Measurements from ENCODE around the gene MBOAT2.

The MBOAT2 gene

GRCh38 chr2:8840475-8841091 is 162.9 kb downstream of the MBOAT2 start:
- no peak for TF ChIP-seq CTCF (IDR thresholded peaks at IDR 0.05; ENCODE audit: insufficient read depth, low read length, poor library complexity, severe bottlenecking)
- Histone ChIP-seq H3K36me3 (ENCODE audit: control insufficient read depth, insufficient read depth, low read length) (no peaks in the 10 kb centered on the region), H3K27me3 (replicated peaks; ENCODE audit: control insufficient read depth, insufficient read depth, low read length) (no peaks in the 10 kb centered on the region), H3K4me3 (replicated peaks; ENCODE audit: low read depth, low read length) (no peak overlapping the region)
- no peak for DNase-seq (ENCODE audit: extremely low read depth, insufficient read length)

GRCh38 chr2:8839189-8839965 is 164.1 kb downstream of the MBOAT2 start:
- Histone ChIP-seq H3K4me3 (replicated peaks; ENCODE audit: low read depth, low read length) (no peak overlapping the region), H3K27me3 (replicated peaks; ENCODE audit: control insufficient read depth, insufficient read depth, low read length) (no peaks in the 10 kb centered on the region), H3K36me3 (ENCODE audit: control insufficient read depth, insufficient read depth, low read length) (no peaks in the 10 kb centered on the region)
- DNase-seq (ENCODE audit: extremely low read depth, insufficient read length): no peak
- TF ChIP-seq CTCF (IDR thresholded peaks at IDR 0.05; ENCODE audit: insufficient read depth, low read length, poor library complexity, severe bottlenecking): no peak

- H3K36me3 ChIP-seq (ENCODE audit: control insufficient read depth, insufficient read depth, low read length): no peaks in the 10 kb centered on the region
- no peaks in the 10 kb centered on the region for H3K27me3 ChIP-seq (replicated peaks; ENCODE audit: control insufficient read depth, insufficient read depth, low read length)
- DNase-seq (ENCODE audit: extremely low read depth, insufficient read length): no peak
- no peak overlapping the region for H3K4me3 ChIP-seq (replicated peaks; ENCODE audit: low read depth, low read length)
- no peak for TF ChIP-seq CTCF (IDR thresholded peaks at IDR 0.05; ENCODE audit: insufficient read depth, low read length, poor library complexity, severe bottlenecking)
Observed at GRCh38 chr2:8837795-8838140, 165.7 kb downstream of the MBOAT2 start.

GRCh38 chr2:8836971-8837794 is 166.3 kb downstream of the MBOAT2 start, which contains the start of gene KIDINS220:
TSS of gene KIDINS220 (minus strand) at chr2:8837613. CDS start at chr2:8827093, 10,520 bp downstream.
- peak; percentile 86 for DNase-seq (ENCODE audit: extremely low read depth, insufficient read length)
- no peak for TF ChIP-seq CTCF (IDR thresholded peaks at IDR 0.05; ENCODE audit: insufficient read depth, low read length, poor library complexity, severe bottlenecking)
- no peaks in the 10 kb centered on the region for H3K36me3 ChIP-seq (ENCODE audit: control insufficient read depth, insufficient read depth, low read length)

GRCh38 chr2:8835279-8835678 is 168.2 kb downstream of the MBOAT2 start:
- Histone ChIP-seq H3K36me3 (ENCODE audit: control insufficient read depth, insufficient read depth, low read length) (no peaks in the 10 kb centered on the region), H3K27me3 (replicated peaks; ENCODE audit: control insufficient read depth, insufficient read depth, low read length) (no peaks in the 10 kb centered on the region), H3K4me3 (replicated peaks; ENCODE audit: low read depth, low read length) (no peak overlapping the region)
- no peak for TF ChIP-seq CTCF (IDR thresholded peaks at IDR 0.05; ENCODE audit: insufficient read depth, low read length, poor library complexity, severe bottlenecking)
- DNase-seq (ENCODE audit: extremely low read depth, insufficient read length): no peak

More at GRCh38 chr2:8836971-8837794, 166.3 kb downstream of the MBOAT2 start, which contains the start of gene KIDINS220:
- H3K27me3 ChIP-seq (replicated peaks; ENCODE audit: control insufficient read depth, insufficient read depth, low read length): no peaks in the 10 kb centered on the region
- peak within 1 kb of the TSS; percentile 86 for H3K4me3 ChIP-seq (replicated peaks; ENCODE audit: low read depth, low read length)
